NCI-H82 treated with DMSO at 0.1 percent for 48 hours (cell line): ENCODE results near the gene GARIN5B.
"Not testable (repeated sequence)": the region's sequence is repeated elsewhere in the genome, so short reads cannot be mapped to it uniquely, and the experiment has no call there.

Experiments used
- DNase-seq: peaks from one replicate; lab custom pipeline; 2025; ENCODE audit not compliant: unreplicated experiment; lab: John Stamatoyannopoulos, UW

Gene GARIN5B

DNA sequence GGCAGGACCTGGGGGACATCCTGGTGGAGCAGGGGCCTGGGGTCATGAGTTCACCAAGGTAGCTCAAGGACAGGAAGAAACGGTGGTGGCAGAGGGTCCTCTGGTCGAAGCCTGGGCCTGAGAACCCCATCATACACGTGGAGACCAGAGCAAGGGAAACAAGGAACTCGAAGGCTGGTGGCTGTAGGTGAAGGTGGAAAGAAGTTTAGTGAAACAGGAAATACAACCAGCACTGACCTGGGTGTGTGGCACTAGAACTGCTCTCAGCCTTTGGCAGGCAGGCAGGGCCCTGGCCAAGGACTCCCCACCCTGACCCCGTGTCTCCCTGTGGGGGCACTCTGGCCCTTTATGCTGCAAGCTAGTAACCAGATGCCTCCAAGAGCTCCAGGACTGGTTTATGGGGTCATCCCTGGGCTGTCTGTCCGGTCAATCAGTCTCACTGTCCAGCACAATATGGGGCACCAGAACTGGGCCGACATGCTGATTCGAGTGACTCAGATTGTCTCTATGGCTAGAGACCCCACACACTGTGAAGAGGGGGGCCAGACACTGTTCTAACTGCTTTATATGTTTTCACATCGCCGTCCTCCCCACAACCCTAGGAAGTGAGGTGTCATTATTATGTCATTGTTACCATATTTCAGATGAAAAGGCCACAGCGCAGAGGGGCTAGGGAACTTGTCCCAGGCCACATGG, 12.3 kb downstream of the GARIN5B start:
- DNase-seq = no peak

DNA sequence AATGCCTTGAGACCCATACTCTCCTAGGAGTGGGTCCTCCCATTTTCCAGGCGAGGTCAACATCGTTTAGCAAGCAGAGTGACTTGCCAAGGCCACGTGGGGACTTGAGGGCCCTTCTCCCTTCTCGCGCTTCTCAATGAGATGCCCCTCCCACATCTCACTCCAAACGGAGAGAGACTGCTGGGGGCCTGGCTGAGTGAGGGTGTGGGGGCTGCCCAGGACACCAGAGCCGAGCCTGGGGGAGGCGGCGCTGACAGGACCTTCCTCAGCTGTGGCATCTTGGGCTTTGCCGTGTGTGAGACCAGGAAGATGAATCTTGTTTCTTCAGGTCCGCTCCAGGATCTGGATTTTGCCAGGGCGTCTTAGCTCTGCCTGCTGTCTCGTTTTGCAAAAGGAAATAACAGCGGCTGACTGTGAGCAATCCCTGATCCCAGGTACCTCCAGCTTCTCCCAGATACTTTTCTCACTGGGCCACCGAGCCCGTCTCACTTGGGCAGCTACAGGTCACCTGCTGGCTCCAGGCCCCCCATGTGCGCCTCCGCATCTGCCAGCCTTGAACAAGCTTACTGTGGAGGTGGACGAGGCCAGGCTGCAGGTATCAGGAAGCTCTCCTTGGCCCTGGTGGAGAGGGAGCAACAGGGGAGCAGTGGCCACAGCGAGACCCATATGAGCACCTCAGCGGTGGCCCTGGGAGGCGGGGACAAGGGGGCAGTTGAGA, 14.6 kb downstream of the GARIN5B start:
- DNase-seq = no peak

DNA sequence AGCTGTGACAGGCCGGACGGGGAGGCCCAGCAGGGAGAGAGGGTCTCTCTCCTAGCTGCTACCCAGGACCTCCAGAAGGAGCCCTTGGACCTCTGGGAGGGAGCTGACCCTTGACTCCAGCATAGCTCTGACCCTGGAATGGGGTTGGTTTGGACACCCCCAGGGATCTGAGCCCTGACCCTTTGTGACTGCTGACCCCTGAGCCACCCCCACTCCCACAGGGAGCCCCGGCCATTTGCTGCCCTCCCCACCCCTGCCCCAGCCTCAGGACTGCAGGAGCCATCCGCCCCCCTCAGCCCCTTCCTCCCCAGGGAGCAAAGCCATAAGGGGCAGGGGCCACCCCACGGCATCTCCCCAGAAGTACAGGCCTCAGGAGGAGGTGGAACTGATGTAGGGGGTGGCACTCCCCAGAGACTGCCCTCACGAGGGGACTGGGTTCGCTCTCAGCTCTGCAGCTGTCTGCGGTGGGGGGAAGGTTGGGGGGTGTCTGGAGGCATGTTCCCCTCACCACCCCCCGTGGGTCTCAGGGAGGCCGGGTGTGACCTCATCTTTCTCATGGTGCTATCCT, 15.5 kb downstream of the GARIN5B start:
- no peak for DNase-seq

DNA sequence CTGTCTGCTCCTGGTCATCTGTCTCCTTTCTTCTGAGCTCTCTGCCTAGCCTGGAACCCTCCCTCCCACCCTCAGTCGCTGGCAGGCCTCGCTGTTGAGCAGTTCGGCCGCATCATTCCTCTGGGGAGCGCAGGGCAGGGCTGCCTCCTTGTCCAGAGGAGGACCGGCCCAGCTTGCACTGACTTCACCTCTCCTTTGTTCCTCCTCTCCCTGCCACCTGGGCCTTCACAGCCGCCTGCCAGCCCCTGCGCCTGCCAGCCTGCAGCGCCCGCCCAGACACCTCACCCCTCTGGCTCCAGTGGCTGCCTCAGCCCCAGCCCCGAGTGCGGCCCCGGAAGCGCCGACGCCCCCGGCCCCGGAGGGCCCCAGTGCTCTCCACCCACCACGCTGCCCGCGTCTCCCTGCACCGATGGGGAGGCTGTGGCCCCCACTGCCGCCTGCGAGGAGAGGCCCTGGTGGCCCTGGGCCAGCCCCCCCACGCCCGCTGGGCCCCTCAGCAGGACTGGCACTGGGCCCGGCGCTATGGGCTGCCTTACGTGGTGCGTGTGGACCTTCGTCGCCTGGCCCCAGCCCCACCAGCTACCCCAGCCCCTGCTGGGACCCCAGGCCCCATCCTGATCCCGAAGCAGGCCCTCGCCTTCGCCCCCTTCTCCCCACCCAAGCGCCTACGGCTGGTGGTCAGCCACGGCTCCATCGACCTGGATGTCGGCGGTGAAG, 16.2 kb downstream of the GARIN5B start:
- DNase-seq = no peak

DNA sequence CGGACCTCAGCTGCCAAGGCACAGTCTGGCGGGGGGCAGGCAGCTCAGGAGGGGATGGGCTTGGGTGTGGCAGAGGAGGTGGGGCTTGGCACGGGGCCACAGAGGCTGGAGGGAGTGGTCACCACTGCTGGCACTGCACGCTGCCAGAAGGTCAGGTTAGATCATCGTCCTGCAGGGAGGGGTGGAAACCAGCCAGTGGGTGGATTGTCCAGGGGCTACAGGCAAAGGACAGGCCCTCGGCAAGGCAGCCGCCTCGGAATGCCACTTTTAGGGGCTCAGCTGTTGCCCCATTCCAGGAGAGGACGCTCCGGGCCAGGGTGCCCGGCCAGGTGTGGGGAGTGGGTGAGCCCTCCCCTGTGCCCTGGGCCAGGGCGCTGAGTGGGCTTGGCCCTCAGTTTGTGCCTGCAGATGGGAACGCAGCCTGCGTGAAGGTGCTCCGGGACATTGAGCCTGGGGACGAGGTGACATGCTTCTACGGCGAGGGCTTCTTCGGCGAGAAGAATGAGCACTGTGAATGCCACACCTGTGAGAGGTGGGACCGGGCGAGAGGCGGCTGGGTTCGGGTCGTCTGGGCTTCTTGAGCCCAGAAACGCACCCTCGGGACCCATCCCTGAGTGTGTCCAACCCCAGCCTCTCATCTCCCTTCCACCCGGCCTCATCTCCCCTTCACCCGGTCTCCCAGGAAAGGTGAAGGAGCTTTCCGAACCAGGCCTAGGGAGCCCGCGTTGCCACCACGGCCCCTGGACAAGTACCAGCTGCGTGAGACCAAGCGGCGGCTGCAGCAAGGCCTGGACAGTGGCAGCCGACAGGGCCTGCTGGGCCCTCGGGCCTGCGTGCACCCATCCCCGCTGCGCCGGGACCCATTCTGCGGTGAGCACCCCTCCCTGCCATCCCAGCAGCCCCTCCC, 17.0 kb downstream of the GARIN5B start:
- no peak for DNase-seq

DNA sequence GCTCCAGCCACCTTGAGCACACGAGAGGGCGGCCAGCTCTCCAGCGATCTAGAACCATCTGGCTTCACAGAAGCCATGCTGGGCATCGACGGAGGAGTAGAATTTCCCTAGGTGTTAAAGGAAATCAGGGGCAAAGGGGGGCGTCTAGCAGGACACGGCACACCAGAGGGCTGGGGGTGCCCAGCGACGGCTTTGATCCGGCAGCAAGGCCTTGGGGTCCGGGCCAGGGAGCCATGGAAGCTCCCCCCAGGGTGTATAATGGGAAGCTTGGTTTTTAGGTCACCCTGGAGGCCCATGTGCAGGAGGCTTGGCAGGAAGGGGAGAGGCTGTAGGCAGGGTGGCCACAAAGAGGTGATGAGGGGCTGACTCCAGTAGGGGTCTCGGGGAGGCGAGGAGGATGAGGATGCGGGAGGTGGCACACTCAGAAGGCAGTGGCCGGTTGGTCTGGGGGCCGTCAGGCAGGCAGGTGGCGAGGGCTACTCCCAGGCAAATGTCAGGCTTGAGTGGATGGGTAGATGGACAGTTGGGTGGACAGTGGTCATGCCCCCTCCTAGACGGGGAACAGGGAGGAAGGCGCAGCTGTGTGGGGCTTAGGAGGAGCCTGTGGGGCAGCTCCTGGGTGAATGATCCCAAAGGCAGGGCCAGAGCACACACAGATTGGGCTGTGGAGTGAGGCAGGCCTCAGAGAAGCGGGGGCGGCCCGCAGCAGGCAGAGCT, 17.8 kb downstream of the GARIN5B start:
- no peak for DNase-seq

DNA sequence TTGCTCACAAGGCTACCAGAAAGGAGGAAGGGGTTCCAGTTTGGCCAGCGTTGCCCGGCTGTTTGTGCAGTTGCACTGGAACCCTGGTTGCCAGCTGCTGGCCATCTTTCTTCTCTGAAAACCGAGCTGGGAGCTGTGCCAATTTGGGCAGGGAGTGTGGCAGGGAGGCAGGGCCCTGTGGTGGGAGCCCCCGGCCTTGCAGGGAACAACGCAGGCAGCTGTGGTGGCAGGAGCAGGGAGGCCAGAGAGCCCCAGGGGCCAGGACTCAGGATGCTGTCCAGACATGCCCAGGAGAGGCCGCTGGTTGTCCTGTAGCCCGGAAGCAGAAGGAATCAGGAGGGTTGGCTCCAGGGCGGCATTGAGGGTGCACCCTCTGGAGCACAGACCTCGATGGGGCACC, 18.6 kb downstream of the GARIN5B start:
- no peak for DNase-seq

DNA sequence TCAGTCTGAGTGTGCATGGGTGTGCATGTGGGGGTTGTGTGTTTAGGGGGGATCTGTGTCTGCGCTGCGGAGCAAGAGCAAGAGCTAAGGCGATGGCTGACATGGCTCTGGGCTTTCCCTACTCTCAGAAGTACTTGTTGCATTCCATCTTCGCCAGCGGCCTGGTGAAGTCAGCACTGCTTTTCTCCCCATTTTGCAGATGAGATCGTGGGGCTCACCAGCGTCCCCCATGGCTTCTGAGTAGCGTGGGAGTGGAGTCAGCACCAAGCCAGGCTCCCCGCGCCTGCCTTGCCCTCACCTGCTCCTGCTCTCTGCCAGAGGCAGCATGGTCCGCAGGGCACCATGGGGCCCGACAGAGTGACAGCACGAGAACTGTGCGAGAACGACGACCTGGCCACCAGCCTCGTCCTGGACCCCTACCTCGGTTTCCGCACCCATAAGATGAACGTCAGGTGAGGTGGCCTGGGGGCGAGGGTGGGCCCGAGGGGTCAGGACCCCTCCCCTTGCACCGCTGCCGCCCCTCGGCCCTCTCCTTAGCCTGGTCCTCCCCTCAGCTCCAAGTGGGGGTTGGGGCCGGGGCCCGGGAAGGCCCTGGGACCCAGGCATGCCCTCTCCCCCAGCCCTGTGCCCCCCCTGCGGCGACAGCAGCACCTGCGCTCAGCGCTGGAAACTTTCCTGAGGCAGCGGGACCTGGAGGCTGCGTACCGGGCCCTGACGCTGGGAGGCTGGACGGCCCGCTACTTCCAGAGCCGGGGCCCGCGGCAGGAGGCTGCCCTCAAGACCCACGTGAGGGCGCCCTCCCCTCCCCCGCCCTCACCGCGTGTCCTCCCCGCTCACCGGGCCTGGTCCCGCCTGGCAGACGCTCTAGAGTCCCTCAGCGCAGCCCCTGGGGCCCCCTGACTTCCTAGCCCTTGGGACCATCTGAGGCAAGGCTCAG, 21.2 kb downstream of the GARIN5B start:
- DNase-seq = no peak

DNA sequence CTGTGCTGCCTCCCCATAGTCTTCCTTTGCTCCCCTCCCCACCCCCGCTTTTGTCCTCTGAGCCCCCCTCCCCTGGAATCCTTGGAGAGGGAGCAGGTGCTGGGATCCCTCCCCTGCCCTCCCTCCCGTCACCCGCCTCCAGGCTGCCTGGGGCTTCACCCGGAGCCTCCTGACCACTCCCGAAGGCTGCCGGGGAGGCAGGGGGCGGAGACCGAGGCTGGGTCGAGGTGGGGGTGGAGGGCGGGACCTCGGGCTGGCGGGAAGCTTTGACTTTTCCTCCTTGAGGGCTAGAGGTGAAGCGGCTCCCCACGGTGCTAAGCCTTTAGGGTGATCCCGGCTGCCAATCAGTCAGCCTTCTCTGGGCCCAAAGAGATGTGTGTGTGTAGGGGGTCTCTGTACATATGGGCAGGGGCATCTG, 21.9 kb downstream of the GARIN5B start:
- DNase-seq = peak; percentile 70

DNA sequence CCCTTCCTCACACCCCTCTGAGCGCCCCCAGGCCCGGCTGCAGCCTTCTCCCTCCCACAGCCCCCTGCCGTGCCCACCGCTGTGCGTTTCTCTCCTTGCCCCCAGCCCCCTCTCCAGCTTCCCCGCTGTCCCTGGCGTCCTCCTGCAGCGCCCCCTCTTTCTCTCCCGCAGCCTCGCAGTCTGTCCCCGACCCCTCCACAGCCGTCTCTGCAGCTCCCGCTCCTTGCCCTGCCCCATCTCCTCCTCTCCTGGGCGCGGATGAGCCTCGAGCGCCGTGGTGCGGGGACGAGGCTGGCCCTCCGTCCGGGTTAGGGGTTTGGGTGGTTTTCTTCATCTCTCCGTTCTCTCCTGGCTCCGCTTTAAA, 22.3 kb downstream of the GARIN5B start:
- DNase-seq = no peak

DNA sequence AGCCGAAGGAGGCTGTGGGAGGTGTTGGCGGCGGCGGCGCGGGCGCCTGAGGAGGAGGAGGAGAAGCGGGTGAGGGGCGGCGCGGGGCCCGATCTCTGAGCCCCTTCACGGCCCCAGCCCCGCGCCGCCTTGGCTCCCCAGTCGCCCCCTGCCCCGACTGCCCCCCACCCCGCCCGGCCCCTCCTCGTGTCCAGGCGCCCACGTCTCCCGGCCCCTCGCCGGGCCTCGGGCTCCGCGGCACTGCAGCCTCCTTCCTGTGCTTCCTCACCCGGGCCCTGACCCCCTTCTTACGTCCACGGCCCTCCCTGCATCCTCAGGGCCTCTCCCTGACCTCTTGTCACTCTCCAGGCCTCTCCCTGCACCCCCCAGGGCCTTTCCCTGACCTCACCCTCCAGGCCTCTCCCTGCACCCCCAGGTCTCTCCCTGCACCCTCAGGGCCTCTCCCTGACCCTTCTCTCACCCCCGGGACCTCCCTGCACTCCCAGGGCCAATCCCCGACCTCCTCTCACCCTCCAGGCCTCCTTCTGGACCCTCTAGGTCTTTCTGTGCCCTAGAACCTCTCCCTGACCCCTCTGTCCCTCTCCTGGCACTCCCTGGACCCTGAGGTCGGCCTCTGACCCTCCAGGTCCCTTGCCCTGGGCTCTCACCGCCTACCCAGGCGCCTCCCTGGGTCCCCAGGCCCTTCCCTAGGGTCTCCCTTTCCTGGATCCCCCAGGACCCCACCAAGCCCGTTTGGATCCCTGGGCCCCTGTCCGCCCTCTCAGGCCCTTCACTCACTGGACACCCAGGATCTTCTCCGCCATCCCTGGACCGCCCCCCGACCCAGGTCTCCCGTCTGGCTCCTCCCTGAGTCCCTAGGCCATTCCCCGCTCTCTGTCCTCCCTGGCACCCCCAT, 22.9 kb downstream of the GARIN5B start:
- no peak for DNase-seq

DNA sequence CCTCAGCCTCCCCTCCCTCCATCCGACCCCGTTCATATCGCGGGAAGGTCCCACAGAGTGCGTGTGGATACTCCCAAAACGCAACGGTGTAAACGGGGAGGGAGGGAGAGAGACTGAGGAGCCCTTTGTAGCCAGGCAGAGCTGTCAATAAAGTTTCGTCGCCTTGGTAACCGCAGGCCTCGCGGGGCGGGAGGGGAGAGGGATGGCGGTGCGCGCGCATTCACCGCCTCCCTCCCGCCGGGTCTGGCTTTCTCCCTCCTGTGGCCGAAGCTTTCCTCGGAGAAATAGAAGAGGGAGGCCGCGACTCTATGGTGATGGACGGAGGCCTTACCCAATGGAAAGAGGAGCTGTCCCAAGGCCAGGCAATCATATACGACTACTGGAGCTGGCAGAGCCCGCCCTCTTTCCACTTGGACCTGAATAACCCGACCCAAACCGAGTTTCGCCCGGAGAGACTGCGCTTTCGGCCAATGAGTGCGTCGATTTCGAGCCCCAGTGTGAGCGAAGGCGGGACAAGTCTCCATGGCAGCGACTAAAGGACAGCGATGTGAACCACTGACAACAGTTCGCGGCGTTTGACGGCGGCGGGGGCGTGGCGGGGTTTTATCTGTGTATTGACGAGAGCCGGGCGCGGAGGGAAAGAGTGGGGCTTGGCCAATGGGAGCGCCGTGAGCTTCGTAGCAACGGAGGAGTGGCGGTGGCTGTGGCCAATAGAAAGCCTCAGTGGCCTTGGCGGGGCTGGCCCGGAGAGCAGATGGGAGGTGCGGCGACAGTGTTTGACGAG, 23.8 kb downstream of the GARIN5B start, which contains the start of gene KMT5C:
Gene KMT5C (plus strand): TSS at position 772 of the 784 bp plus-strand sequence. CDS start 2,061 bp downstream, outside the sequence.
- peak; percentile 99 for DNase-seq

DNA sequence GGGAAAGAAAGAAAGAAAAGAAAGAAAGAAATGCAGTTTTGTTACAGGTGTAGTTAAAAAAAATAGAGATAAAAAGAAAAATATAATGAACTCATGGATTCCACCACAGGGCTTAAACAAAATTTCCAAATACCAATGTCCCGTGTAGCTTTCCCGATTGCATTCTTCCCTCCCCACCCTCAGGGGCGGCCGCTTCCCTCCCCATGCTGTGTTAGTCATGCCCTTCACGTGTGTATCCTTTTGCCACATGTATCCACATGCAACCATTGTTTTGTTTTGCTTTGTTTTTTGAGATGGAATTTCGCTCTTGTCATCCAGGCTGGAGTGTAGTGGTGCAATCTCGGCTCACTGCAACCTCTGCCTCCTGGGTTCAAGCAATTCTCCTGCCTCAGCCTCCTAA, 27.0 kb downstream of the GARIN5B start:
- DNase-seq = no peak

DNA sequence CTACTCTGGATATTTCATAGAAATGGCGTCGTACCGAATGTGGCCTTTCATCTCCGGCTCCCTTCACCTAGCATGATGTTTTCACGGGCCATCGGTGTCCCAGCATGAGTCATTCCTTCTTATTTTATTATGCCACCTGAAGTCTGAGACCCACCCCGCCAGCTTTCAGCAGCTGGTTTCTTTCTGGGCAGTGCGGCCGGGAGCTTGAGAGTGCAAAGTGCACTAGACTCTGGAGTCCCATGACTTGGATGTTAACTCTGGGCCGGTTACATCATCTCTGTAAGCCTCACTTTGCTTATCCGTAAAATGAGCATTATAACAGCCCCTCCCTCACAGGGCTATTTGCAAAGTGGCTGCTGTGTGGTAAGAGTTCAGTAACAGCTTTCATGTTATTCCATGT, 29.2 kb downstream of the GARIN5B start:
- DNase-seq = no peak

DNA sequence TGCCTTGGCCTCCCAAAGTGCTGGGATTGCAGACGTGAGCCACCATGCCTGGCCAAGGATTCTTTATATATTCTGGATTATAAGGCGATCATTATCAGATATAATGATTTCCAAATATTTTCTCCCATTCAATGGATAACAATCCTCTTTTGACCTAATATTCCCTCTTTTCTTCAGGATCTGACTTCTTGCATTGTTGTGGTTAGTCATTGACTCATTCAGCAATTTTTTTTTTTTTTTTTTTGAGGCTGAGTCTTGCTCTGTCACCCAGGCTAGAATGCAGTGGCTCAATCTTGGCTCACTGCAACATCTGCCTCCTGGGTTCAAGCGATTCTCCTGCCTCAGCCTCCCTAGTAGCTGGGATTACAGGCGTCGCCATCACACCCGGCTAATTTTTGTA, 33.3 kb downstream of the GARIN5B start:
- not testable (repeated sequence) for DNase-seq

DNA sequence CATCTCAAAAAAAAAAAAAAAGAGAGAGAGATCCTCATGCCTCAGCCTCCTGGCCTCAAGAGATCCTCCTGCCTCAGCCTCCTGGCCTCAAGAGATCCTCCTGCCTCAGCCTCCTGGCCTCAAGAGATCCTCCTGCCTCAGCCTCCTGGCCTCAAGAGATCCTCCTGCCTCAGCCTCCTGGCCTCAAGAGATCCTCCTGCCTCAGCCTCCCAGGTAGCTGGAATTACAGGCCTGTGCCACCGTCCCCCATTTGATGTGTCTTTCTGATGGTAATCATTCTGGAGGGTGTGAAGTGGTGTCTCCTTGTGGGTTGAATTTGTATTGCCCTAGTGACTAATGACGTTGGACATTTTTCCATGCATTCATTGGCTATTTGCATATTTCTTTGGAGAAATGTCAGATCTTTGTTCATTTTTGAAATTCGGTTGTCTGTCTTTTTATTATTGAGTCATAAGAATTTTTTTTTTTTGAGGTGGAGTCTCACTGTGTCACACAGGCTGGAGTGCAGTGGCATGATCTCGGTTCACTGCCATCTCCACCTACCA, 34.2 kb downstream of the GARIN5B start:
- DNase-seq = not testable (repeated sequence)

DNA sequence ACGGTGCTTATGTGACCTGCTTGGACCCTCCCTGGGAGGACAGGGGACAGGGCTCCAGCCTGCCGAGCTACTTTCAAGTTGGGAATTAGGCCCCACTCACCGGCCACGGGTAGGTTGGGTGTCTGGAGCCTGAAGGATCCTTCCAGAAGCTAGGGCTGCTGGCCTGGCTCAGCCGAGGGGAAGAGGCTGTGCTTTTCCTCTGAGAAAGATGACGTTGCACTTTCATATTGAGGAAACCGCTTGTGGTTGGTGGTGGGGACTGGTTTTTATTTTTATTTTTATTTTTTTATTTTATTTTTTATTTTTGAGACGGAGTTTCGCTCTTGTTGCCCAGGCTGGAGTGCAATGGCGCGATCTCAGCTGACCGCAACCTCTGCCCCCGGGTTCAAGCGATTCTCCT, 37.9 kb downstream of the GARIN5B start, which contains the start of gene TMEM150B:
Gene TMEM150B (minus strand): TSS at position 170 of the 400 bp plus-strand sequence. CDS start 4,305 bp downstream, outside the sequence.
- DNase-seq = no peak
